Measurements from ENCODE around the gene DNAJC15.
"Not testable (repeated sequence)": the region's sequence is repeated elsewhere in the genome, so short reads cannot be mapped to it uniquely, and the experiment has no call there.

DNAJC15 gene

DNA sequence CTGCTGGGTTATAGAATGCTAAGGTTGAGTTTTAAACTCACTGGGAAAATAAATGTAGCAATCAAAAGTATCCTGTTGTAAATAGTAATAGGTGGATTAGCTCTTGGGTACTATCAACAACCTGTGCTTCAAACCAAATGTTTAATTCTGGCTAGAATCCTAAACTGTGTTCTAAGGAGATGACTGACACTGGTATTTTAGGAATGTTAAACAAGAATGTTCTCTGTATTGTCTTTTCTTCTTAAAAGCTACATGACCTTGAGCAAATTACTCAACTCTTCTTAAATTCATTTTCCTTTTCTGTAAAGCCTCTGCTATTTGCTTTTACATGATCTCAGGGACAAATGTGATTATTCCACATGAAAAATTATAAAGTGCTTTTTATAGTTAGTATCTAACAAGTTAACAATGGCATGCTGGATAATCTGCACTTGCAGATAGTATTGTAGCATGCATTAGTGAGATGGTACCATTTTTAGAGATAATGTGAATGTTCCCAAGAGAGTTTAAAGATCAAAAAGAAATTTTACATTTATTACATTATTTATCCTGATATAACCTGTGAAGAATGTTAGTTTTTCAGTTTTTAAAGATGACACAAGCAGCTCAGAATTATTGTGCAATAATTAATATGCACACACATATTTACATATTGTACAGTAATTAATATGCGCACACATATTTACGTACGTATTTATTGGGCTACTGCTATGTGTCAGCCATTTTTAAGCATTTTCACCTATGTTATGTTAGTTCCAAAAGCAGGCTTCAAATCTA lies 17.7 kb upstream of the DNAJC15 start:
- no peak for DNase-seq

DNA sequence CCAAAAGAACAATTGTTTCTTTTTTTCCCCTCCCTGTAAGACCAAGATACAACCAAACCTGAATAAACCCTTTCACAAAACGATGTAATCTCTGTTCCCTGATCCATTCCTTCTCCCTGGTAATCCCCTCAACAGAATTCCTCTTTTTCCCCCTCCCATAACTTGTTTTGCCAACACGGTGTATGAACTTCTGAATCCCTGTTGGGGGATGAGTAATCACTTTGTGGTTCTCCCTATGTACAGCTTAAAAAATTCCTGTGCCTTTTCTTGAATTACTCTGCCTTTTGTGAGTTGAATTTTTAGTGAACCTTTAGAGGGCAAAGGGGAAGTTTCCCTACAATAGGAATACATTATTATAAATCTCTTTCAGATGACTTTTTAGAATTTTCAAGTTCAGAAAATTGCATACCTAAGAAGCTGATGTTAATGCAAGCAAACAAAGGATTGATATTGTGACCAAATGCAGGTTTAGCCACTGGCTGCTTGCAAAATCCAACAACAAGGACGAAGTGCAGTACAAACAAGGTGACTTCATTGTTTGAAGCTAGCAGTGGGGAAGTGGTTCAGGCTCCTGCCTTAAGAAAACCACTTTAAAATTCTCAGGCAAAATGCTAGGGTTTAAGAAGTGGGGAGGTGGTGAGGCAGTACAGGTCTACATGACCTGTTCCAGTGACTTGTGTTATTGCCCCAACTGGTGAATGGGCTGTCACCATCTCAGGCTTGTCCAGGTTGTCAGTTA lies 16.3 kb upstream of the DNAJC15 start:
- DNase-seq = no peak

DNA sequence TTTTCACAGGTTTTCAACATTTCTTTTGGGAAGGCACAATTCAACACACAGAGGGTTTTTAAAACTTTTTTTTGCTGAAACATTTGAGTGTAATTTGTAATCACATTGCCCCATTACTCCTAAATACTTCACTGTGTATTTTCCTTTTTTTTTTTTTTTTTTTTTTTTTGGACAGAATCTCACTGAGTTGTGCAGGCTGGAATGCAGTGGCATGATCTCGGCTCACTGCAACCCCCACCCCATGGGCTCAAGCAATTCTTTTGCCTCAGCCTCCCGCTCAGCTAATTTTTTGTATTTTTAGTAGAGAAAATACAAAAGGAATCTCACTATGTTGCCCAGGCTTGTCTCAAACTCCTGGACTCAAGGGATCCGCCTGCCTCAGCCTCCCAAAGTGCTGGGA lies 14.8 kb upstream of the DNAJC15 start:
- no peak for DNase-seq

DNA sequence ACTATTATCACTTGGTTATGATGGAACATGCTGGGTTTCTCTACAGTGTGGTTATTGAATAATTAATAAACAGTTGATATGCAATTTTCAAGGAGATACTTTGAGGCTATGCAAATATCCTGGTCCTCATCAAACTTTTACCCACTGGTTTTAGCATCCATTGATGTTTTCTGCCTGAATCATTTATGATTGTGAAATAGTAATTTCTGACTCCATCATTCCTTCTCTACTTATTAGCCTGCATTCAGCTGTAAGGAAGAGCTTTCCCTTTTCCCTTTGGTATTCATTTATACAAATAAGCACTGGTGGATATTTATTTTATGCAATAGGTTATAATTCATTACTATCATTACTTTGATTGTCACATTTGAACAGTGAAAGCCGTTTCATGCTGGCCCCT lies 13.9 kb upstream of the DNAJC15 start:
- no peak for DNase-seq

DNA sequence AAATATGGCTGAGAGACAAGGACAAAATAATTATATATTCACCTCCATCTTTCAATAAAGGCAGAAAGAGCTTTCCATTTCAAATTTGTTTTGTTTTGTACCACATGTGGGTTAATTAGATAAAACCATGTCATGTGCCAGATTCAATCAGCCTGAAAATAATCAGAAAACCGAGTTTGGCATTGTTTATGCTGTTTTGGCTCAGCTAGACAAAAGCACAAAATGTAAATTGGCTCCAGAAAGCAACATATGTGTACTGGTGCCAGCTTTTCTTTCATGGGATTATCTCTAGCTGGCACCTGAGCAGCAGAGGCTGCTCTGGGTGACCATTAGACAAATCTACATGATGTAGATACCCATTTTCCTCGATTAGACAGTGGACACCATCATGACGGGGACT lies 9.2 kb upstream of the DNAJC15 start:
- no peak for DNase-seq

DNA sequence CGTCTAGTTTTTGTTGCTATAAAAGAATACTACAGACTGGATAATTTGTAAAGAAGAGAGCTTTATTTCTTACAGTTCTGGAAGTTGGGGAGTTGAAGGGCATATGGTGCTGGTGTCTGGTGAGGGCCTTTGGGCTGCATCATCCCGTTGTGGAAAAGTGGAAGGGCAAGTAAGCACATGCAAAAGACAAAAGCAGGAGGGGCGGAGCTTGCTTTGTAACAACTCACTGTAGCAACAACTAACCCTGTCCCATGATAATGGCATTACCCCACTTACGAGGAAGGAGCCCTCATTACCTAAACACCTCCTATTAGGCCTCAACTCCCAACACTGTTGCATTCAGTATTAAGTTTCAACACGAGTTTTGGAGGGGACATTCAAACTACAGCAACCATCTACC lies 7.2 kb upstream of the DNAJC15 start:
- DNase-seq = no peak

DNA sequence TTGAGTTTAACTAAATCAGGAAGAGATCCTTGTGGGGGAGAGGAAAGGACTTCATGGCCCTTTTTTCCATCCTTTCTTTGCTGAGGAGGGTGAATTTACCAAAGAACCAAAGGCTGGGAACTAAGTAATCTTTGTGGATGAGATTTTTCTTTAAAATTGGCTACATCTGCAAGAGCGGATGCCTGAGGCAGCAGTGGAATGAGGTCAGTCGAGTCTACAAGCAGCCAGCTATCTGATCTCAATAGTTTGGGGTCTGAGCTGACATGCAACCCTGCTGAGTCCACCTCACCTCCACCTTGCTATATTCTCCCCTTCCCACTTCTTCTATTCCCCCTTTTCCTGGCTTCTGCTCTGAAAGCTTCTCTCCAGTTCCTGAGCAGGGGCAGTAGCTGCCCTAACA lies 3.6 kb upstream of the DNAJC15 start:
- DNase-seq = no peak

DNA sequence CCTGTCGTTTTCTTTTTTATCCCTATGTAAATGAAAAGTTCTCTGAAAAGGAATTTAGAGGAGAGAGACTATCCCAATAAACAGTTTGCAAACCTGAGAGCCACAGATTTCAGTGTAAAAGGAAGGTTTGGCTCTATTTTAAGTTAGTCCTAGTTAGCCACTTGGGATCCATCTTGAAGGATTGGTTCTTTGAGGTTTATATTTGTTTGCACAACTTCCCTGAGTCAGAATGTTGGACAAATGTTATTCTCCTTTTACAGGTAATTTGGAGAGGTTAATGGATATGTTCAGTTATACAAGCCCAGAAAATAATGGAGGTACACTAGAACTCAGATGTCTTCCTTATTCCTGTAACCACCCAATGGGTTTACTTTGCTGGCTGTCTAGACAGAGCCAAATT lies 2.6 kb upstream of the DNAJC15 start:
- DNase-seq = no peak

DNA sequence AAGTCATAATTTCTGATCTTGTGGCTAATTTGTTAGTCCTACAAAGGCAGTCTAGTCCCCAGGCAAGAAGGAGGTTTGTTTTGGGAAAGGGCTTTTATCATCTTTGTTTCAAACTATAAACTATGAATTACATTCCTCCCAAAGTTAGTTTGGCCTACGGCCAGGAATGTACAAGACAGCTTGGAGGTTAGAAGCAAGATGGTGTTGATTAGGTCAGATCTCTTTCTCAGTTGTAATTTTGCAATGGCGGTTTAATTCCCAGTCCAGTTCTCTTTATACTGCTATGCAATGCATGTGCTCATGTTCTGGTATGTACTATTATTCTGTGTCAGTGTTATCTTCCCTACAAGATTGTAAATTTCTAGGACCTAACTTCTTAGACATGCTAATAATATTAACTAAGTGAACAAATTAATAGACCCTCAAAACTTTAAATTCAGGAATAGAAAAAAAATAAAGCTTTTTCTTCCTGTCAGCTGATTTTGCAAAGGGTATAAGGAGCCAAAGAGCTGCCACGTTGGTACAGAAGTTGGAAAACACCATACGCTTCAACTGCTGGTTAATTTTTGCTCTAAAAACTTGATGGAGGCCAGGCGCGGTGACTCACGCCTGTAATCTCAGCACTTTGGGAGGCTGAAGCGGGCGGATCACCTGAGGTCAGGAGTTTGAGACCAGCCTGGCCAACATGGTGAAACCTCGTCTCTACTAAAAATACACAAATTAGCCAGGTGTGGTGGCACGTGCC lies 1.3 kb upstream of the DNAJC15 start:
- DNase-seq = no peak

DNA sequence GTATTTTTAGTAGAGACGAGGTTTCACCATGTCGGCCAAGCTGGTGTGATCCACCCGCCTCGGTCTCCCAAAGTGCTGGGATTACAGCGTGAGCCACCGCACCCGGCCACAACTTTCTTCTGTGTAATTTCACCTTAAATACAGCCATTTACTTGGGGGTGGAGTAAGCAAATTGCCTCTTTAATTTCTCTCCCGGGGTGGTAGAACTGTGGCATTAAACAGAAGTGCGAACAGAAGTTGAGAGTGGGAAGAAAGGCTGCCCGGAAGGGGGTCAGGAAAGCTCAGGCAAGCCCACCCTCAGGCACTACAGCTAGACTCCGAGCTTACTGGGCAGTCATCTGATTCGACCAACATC lies 475 bp upstream of the DNAJC15 start:
- no peak for DNase-seq

DNA sequence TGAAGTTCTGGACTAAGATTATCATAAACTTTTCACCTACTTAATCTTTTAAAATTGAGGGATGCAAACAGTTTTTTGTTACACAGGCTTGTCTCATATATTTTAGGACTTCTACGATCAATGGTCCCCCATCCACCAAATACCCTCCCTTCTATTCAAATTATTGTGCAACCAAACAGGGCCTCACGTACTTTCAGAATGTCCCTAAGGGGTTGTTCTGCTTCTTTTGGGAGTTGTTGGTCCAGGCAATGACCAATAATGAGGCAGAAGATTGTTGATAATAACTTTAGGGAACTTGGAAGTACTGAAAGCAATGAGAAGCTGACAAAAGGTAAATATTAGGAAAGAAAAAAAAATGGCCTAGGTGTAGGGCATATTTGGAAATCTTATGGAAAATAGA lies 2.9 kb downstream of the DNAJC15 start:
- no peak for DNase-seq

DNA sequence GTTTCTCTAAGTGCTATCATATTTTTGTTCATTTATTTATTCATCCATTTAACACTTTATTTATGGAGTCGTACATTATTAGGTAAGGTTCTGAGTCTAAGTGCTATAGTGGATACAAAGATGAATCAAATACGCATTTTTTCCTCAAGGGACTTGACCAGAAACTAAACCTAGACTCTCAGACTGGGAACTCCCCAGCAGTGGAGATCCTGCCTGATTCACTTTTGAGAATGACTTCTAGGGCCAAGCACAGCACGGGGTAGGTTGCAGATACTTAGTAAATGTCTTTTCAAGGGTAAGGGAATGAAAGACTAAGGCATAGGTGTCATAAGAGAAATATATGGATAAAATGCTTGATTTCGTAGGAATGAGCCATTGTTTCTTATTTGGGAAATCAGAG lies 7.2 kb downstream of the DNAJC15 start:
- DNase-seq = no peak

DNA sequence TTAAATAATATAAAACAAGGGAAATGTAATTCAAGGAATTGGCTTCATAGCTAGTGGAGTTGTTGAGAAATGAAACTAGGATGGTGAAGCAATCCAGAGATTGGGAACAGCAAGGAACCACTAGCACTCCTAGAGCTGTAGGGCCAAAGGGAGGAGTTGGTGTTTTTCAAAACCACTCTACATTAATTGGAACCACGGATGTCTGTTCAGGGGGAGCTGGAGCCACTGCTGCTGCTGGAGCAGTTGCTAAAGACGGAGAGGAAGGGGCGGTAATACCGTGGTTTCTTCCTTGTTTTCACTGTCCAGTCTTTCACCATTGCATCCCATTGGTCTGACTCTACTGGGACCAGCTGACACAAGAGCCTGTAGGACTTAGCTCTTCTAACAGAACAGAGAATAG lies 8.5 kb downstream of the DNAJC15 start:
- no peak for DNase-seq

DNA sequence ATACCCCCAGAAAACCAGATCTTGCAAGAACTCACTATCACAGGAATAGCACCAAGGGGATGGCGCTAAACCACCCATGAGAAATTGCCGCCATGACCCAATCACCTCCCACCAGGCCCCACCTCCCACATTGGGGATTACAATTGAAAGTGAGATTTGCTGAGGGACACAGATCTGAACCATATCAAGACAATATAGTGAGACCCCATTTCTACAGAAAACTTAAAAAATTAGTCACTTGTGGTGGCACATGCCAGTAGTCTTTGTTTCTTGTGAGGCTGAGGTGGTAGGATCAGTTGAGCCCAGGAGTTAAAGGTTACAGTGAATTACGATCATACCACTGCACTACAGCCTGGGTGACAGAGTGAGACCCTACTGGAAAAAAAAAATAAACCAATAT lies 9.7 kb downstream of the DNAJC15 start:
- no peak for DNase-seq

DNA sequence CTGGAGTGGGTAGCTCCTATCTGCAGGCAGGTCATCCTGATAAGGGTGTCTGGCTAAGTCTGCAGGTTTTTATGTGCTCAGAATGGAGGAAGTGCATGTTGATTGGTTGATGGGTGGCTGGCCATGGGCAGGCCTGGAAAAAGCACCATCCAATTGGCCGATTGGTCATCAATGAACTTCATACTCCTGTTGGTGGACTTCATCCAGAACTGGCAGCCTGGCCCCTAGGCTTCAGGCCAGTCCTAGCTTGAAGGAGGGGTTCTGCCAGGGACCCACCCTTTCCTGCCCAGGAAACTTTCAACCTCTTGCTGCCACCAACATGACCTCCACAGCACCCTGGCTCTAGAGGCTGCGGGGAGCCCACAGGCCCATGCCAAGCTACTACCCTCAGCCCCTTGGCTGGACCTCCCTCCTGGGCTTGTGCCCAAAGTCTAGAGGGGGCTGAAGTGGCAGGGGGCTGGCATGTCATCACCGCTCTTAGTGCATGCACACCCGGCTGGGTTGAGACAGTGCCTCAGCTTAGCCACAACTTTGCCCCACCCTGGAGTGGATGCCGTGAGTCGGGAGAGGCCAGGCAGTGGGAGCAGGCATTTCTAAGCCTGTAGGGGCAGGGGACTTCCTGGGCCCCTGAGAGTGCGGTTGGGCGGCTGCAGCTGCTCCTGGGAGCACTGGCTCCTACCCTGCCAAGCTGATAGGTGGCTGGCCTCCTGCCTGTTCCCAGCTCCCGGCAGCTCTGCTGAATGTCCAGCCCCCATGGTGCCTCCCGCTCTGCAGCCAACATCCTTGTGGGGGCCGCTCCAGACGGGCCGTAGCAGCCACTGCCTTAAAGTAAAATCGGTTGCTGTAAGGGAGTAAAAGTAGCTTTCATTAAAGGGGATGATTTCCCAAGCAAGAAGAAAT lies 13.2 kb downstream of the DNAJC15 start:
- no peak for DNase-seq

DNA sequence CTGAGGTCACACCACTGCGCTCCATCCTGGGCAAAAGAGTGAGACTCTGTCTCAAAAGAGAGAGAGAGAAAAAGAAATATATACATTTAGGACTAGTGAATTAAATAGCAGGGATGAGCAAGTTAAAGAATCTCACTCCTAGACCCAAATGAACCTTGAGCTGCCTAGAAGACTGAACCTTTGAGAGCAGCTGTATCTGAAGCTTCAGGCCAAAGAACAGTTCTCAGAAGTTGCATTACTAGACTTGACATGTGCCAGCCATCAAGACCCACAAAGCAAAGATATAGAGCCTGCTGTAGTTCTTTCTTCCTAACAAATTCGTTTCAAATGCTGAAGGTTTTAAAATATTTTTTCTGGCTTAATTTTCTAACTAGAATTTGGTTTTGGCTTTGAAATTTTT lies 16.6 kb downstream of the DNAJC15 start:
- DNase-seq = no peak

DNA sequence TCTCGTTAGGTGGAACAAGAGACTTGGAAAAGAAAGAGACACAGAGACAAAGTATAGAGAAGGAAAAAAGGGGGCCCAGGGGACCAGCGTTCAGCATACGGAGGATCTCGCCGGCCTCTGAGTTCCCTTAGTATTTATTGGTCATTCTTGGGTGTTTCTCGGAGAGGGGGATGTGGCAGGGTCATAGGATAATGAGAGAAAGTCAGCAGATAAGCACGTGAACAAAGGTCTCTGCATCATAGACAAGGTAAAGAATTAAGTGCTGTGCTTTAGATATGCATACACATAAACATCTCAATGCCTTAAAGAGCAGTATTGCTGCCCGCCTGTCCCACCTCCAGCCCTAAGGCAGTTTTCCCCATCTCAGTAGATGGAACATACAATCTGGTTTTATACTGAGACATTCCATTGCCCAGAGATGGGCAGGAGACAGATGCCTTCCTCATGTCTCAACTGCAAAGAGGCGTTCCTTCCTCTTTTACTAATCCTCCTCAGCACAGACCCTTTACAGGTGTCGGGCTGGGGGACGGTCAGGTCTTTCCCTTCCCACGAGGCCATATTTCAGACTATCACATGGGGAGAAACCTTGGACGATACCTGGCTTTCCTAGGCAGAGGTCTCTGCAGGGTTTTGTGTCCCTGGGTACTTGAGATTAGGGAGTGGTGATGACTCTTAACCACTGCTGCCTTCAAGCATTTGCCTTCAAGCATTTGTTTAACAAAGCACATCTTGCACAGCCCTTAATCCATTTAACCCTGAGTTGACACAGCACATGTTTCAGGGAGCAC lies 17.4 kb downstream of the DNAJC15 start:
- not testable (repeated sequence) for DNase-seq

DNA sequence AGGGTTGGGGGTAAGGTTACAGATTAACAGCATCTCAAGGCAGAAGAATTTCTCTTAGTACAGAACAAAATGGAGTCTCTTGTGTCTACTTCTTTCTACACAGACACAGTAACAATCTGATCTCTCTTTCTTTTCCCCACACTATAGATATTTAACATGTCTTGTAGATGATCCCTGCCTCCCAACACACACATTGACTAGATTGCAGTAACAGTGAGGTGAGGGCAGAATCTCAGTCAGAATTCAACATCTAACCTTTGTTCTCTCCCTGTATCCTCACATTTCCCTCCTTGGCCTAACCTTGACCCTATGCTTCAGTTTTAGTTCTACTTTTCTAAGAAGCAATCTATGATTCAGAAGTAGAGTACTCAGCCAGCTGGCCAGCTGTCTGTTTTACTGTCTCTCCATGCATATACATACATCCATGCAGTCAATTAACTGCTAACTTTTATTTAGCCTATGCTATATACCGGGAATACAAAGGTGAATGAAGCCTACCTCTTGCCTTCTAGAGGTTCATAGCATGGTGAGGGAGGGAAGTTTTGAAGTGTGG lies 18.1 kb downstream of the DNAJC15 start:
- no peak for DNase-seq

DNA sequence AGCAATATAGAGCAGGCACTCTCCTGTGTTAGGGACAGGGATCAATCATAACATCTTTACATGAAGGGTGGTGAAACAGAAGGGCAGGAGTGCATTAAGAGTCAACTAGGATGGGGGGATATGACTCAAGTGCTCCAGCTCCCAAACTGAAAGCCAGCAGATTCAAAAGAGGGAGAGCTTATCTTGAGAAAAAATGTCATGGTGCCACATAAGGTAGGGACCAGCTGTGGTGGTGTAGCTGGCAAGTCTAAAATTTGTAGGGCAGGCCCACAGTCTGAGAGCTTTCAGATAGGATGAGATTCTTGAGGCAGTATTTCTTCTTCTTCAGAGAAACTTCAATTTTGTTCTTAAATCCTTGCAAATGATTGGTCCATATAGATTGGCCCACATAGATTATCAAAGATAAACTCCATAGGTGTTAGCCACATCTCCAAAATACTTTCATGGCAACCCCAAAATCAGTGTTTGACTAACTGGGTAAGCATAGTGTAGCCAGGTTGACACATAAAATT lies 19.1 kb downstream of the DNAJC15 start:
- no peak for DNase-seq

DNA sequence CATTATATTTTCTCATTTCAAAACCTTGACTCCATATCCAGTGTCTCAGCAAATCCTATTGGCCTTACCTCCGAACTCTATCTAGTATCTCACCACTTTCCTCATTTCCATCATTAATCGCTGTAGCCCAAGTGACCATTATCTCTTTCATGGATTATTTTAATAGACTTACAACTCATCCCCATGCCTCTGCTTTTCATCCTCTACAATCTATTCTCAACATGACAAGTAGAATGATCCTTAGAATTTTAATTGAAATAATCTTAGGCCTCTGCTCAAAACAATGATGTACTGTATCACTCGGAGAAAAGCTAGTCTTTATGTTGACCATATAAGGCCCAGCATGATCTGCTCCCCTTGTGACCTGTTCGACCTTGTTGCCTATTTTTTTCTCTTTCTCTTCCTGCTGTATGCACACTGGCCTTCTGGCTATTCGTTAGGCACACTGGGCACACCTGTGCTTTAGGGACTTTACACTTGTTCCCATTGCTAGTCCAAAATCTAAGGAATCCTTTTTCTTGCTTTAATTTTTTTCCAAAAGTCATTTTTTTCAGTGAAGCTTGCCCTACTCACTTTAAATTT lies 21.4 kb downstream of the DNAJC15 start:
- no peak for DNase-seq

DNA sequence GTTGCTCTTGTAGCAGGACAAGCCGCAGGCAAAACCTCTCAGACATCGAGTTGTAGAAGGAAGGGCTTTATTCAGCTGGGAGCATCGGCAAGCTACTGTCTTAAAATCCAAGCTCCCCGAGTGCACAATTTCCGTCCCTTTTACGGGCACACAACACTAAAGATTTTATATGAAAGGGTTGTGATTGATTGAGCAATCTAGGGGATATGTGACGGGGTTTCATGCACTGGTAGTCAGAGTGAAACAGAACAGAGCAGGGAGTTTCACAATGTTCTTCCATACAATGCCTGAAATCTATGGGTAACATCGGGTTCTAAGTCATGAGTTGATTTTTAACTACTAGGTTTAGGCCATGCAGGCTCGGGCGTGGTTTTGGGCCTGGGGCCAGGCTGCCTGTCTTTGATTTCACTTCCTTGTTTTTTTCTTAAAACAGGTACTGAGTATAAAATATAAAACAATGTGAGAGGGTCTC lies 22.0 kb downstream of the DNAJC15 start:
- not testable (repeated sequence) for DNase-seq

Measured in NCI-H1092 (cell line).